ENCODE data around the gene MBOAT7.
"Not testable (repeated sequence)": the region's sequence is repeated elsewhere in the genome, so short reads cannot be mapped to it uniquely, and the experiment has no call there.

Gene MBOAT7, protein sequence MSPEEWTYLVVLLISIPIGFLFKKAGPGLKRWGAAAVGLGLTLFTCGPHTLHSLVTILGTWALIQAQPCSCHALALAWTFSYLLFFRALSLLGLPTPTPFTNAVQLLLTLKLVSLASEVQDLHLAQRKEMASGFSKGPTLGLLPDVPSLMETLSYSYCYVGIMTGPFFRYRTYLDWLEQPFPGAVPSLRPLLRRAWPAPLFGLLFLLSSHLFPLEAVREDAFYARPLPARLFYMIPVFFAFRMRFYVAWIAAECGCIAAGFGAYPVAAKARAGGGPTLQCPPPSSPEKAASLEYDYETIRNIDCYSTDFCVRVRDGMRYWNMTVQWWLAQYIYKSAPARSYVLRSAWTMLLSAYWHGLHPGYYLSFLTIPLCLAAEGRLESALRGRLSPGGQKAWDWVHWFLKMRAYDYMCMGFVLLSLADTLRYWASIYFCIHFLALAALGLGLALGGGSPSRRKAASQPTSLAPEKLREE

GRCh38 chr19:54189145-54189734 lies at the start of gene MBOAT7:
MBOAT7 (minus strand) TSS chr19:54189580; CDS start chr19:54188508, 1,072 bp downstream.
- no peak for DNase-seq

DNA sequence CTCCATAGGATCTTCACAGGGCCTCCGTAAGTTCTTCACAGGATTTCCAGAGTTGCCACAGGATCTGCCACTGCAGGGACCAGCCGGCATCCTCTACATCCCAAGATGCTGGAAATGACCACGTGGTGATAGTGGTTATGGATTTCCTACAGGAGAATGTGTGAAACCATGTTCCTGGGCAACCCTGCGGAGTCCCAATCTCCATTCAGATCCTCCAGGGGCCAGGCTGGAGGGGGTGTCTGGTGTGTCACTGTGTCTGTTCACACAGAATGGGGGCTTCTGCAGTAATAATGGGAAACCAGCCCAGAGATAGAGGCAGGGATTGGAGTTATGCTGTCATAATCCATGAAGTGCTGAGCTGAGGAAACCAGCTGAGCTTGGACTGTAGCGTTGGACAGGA lies 44.6 kb upstream of the MBOAT7 start:
- no peak for DNase-seq

GRCh38 chr19:54231077-54231931 lies 41.9 kb upstream of the MBOAT7 start:
- peak; percentile 84 for DNase-seq

- no peak for DNase-seq
Measured at GRCh38 chr19:54230031-54230430, 40.7 kb upstream of the MBOAT7 start.

DNA sequence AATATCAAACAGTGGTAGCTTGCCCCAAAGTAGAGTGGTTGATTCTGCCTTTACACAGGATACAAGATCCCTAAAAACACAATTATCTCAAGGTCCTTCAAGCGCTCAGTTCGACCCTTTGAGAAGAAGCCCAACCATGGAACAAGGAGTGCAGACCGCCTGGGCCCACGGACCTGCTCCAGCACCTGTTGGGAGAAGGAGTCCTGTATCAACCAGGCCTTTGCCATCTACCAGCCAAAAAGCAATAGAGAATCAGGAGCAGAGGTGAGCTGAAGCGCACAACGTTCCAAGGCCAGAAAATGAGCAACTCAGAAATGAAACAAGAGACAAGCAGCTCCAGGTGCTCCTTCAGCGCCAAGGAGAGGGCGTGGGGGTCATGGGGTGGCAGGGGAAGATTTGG lies 39.8 kb upstream of the MBOAT7 start:
- no peak for DNase-seq

GRCh38 chr19:54224619-54225018 lies 35.2 kb upstream of the MBOAT7 start:
- DNase-seq, result not testable (repeated sequence)

GRCh38 chr19:54223937-54224281 lies 34.5 kb upstream of the MBOAT7 start:
- not testable (repeated sequence) for DNase-seq

GRCh38 chr19:54223277-54223936 lies 34.0 kb upstream of the MBOAT7 start:
- DNase-seq, result not testable (repeated sequence)

DNA sequence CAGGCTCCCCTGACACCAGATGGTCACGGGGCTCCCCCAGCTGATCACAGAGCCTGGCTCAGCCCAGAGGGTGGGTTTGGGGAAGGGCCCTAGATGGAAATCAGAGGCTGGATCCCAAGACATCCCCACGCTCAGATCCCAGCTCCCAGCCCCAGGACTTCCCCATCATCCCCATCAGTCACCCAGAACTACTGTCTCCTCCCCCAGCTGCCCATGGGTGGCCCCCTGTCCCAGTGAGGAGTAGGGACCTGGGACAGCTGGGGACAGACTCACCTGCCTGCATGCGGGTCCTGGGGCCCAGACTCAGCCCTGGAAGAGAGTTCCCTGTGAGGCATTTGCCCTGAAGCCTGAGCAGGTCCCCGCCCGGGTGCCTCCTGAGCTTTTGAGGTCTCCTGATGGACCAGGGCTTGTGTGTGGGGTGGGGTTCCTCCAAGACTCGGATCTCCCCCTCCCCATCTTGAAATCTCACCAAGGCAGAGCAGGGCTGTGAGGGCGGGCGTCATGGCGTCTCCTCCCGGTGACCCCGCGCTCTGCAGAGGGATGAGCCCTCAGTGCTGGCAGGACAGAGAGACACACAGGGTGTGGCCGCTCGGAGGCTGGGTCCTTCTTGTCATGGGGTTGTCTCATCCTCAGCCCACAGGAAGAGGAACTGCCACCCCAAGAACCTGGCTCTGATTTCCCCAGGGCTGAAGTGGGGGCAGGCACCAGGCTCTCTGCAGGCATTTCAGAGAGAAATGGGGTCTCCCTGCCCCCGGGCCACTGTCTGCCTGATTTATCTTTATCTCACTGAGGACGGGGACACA lies 33.3 kb upstream of the MBOAT7 start, which contains the start of gene LILRB3:
TSS of gene LILRB3 (minus strand) at position 534 of the 803 bp plus-strand sequence. CDS start at position 503, 31 bp downstream.
- DNase-seq, result not testable (repeated sequence)

DNA sequence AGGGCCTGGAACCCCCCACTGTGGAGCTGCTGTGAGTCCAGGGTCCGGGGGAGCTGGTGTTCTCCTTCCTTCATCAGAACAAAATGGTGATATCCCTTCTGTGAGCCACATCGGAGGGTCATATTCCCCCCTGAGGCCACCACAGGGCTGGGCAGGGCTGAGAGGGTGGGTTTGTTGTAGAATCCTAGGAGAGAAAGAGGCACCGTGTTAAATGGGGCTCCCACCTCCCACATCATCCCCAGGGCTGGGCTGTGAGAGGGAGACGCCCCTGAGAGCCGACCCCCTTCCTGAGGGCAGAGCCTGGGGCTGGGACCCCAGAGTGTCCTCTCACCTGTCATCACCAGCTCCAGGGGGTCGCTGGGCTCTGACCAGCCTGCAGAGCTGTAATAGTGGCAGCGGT lies 32.6 kb upstream of the MBOAT7 start:
- DNase-seq, result not testable (repeated sequence)

GRCh38 chr19:54219702-54220101 lies 30.3 kb upstream of the MBOAT7 start:
- not testable (repeated sequence) for DNase-seq

- no peak for DNase-seq
Measured at GRCh38 chr19:54218960-54219661, 29.7 kb upstream of the MBOAT7 start.

DNA sequence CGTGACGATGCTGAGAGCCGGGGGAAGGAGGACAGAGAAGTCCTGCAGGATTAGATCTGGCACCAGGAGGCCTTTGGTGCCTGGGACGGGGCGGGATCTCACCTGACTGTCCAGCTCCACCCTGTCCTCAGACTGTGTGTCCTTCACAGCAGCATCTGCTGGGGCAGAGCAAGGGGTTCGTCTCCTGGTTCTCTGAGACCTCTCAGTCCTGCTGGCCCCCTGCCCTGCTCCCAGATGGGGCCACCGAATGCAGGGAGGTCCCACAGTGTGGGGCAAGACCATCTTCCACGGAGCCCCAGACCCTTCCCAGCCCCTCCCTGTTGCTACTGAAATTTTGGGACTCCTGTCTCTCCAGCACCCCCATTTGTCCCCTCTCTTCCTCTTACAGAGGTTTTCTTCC lies 28.9 kb upstream of the MBOAT7 start:
- no peak for DNase-seq

- DNase-seq, result not testable (repeated sequence)
Measured at GRCh38 chr19:54217517-54218247, 28.3 kb upstream of the MBOAT7 start.

DNA sequence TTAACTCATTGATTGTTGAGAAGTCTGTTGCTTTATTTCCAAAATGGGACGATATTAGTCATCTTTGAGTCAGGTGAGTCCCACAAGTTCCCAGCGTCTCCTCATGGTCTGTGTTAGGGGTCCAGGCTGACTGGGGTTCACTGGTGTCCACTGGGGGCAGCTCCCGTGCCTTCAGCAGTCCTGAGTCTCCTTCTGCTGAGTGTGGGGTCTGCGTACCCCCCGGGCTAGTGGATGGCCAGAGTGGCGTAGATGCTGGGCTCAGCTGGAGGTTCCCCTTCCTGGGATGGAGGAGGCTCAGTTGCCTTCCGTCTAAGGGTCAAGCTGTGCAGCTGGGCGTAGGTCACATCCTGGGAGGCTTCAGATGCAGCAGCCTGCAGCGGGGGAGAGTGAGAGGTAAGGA lies 27.5 kb upstream of the MBOAT7 start:
- DNase-seq, result no peak

DNA sequence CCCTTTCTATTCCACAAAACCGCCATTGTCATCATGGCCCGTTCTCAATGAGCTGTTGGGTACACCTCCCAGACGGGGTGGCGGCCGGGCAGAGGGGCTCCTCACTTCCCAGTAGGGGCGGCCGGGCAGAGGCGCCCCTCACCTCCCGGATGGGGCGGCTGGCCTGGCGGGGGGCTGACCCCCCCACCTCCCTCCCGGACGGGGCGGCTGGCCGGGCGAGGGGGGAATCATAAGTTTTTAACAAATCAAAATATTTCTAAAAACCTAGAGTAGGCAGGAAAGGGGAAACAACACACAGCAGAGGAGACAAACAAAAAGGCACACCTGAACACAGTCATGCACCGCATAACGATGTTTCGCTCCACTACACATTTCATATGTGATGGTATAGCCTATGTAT lies 25.4 kb upstream of the MBOAT7 start:
- not testable (repeated sequence) for DNase-seq

DNA sequence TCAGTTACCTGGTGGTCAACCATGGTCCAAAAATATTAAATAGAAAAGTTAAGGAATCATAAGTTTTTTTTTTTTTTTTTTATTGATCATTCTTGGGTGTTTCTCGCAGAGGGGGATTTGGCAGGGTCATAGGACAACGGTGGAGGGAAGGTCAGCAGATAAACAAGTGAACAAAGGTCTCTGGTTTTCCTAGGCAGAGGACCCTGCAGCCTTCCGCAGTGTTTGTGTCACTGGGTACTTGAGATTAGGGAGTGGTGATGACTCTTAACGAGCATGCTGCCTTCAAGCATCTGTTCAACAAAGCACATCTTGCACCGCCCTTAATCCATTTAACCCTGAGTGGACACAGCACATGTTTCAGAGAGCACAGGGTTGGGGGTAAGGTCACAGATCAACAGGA lies 24.8 kb upstream of the MBOAT7 start:
- DNase-seq, result not testable (repeated sequence)

DNA sequence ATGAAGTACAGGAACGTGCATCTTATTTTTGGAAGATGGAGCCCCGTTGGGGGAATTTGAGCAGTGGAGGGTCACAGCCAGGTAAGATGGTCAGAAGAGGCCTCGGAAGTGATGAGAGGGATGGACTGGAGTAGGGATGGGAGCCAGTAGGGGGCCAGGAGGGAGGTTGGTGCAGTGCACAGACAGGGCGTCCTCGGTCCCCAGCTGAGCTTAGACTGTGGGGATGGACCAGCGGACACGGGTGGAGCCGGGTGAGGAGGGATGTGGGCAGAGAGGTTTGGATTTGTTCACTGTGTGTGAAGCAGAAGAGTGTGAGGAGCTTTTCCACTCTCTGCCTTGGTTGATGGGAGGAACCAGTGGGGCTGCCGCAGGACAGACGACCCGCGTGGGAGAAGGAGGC lies 21.9 kb upstream of the MBOAT7 start:
- DNase-seq, result no peak

- DNase-seq, result no peak
Measured at GRCh38 chr19:54209811-54210494, 20.6 kb upstream of the MBOAT7 start.
